ENCODE measurements around the gene ATP5F1B. TPM values are rescaled to one million over a fixed set of nuclear protein-coding genes. Genes with fewer than 3 reads are reported as not detected.
A peak's percentile ranks its signal among the peaks of the same experiment; 100 is the strongest.

The ATP5F1B gene
- total and polyA plus RNA-seq, 9 of the 15 experiments (the other 6 are each of a cell fraction or from before 2014, with no cell fraction given), result 908 to 3,125 (median 1,482) TPM

GRCh38 chr12:56632701-56633467 is 12.9 kb downstream of the ATP5F1B start (continued):
- TF ChIP-seq, protein P1, sequence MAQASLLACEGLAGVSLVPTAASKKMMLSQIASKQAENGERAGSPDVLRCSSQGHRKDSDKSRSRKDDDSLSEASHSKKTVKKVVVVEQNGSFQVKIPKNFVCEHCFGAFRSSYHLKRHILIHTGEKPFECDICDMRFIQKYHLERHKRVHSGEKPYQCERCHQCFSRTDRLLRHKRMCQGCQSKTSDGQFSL (CRISPR knock-in tag; IDR thresholded peaks at IDR 0.05), result 0 out of 2 replicates have a peak, but pooled peaks have one; percentile 22
- TF ChIP-seq, protein P1 (tag; IDR thresholded peaks at IDR 0.05), result no peak

GRCh38 chr12:56631790-56632700 is 13.7 kb downstream of the ATP5F1B start:
- H3K9me1 ChIP-seq (ENCODE audit: control insufficient read depth, insufficient read depth, low read length), result no peaks in the 10 kb centered on the region
- FAIRE-seq (peak; percentile 64), ATAC-seq (peak; percentile 37), DNase-seq (ENCODE audit: extremely low read depth in 1 of 4, low spot score in 3 of 4) (peak; percentile 83 to 86 (median 84))
- H2AFZ ChIP-seq (ENCODE audit: low read depth, low read length), result peak overlapping the region; percentile 24; the same call in 1 of the 2 replicates
- H4K20me1 ChIP-seq (replicated peaks; ENCODE audit: control insufficient read depth, insufficient read depth, low read length), result 0 out of 2 replicates have a peak, but pooled peaks cover 9% of the 10 kb centered on the region
- WGBS (ENCODE audit: insufficient coverage, low coverage, missing lambda C conversion rate), result 2% methylated on average over 11 of the region's 13 CpGs
- no TSS peak for BruUV-seq (replicated peaks)
- H3K36me3 ChIP-seq (ENCODE audit: control insufficient read depth, insufficient read depth, low read length), result peaks cover 20% of the 10 kb centered on the region; the same call in 2 of the 3 replicates
- no peaks in the 10 kb centered on the region for H3K27me3 ChIP-seq (ENCODE audit: control insufficient read depth in 2 of 2, insufficient read depth in 2 of 2, low read length in 2 of 2)
- ChIA-PET CTCF (ENCODE audit: low intra/inter-chr PET ratio) (no interaction called here), POLR2A (interaction anchor here (0.9 to 1.0 kb wide), 2 partner anchors 11 to 55 kb away, joined by 3 to 4 read pairs; no protein-coding TSS in a partner anchor)
- peak overlapping the region; percentile 96 for H3K4me2 ChIP-seq (ENCODE audit: insufficient read depth, low read length)
- H3K4me3 ChIP-seq, result peak overlapping the region; percentile 28
- peak overlapping the region; percentile 47 to 57; a peak in 3 of 4 replicates for H3K9ac ChIP-seq (ENCODE audit: insufficient read depth in 1 of 2, low read depth in 2 of 2, low read length in 2 of 2)
- in situ Hi-C loops (cut with MboI), result no loop called here
- H3K79me2 ChIP-seq (ENCODE audit: control insufficient read depth, insufficient read depth, low read length), result peaks cover 89% of the 10 kb centered on the region
- H3K27ac ChIP-seq (ENCODE audit: extremely low read depth, low read depth, low read length), result peak overlapping the region; percentile 70
- intact Hi-C loops (cut with micrococcal nuclease), result loop anchor here (10.0 kb wide), 3 partner anchors 267 to 453 kb away; partner anchors contain the start of genes APOF, NAB2, STAT2 and ZBTB39
- H3K9me3 ChIP-seq (replicated peaks; ENCODE audit: control insufficient read depth, insufficient read depth, low read depth, low read length), result no peaks in the 10 kb centered on the region
- peaks cover 38 to 48% of the 10 kb centered on the region in 2 experiments for H3K4me1 ChIP-seq (replicated peaks in 1 of 2; ENCODE audit: control insufficient read depth in 2 of 2, insufficient read depth in 2 of 2, low read length in 2 of 2)
- TF ChIP-seq, protein P2, sequence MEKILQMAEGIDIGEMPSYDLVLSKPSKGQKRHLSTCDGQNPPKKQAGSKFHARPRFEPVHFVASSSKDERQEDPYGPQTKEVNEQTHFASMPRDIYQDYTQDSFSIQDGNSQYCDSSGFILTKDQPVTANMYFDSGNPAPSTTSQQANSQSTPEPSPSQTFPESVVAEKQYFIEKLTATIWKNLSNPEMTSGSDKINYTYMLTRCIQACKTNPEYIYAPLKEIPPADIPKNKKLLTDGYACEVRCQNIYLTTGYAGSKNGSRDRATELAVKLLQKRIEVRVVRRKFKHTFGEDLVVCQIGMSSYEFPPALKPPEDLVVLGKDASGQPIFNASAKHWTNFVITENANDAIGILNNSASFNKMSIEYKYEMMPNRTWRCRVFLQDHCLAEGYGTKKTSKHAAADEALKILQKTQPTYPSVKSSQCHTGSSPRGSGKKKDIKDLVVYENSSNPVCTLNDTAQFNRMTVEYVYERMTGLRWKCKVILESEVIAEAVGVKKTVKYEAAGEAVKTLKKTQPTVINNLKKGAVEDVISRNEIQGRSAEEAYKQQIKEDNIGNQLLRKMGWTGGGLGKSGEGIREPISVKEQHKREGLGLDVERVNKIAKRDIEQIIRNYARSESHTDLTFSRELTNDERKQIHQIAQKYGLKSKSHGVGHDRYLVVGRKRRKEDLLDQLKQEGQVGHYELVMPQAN (IDR thresholded peaks at IDR 0.05; ENCODE audit: borderline replicate concordance), result no peak
- TF ChIP-seq TGIF2 (CRISPR knock-in tag; IDR thresholded peaks at IDR 0.05), result peak; percentile 52; the same call in 1 of the 2 replicates
- no peak for TF ChIP-seq KAT8 (IDR thresholded peaks at IDR 0.05; ENCODE audit: low read depth)
- TF ChIP-seq PREB (CRISPR knock-in tag; IDR thresholded peaks at IDR 0.05), result no peak
- TF ChIP-seq, protein P3, sequence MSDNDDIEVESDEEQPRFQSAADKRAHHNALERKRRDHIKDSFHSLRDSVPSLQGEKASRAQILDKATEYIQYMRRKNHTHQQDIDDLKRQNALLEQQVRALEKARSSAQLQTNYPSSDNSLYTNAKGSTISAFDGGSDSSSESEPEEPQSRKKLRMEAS (CRISPR knock-in tag; IDR thresholded peaks at IDR 0.05), result no peak
- TF ChIP-seq POLR3A (IDR thresholded peaks at IDR 0.05; ENCODE audit: borderline replicate concordance, extremely low read depth, insufficient read depth, insufficient read length), result no peak
- no peak for TF ChIP-seq ZNF75A (CRISPR knock-in tag; IDR thresholded peaks at IDR 0.05)
- no peak for TF ChIP-seq ZNF584 (CRISPR knock-in tag; IDR thresholded peaks at IDR 0.05; ENCODE audit: low read depth)
- TF ChIP-seq PTRF (tag; IDR thresholded peaks at IDR 0.05), result no peak
- no peak for TF ChIP-seq C11orf30 (IDR thresholded peaks at IDR 0.05; ENCODE audit: low read depth)
- TF ChIP-seq KDM1A (IDR thresholded peaks at IDR 0.05), result peak; percentile 21 to 49; a peak in 3 of 4 replicates
